Gastroesophageal sphincter (tissue), 3 donors: ENCODE results near the gene MAGEA4.

ENCODE experiments used
- EP300 ChIP-seq: sonication (generic); formaldehyde crosslinking; IDR thresholded peaks from one replicate; pipeline ENCODE4 v1.6.1; 2017; ENCODE audit warnings: antibody characterized with exemption, mild to moderate bottlenecking
- POLR2A ChIP-seq, 2 donors: fragments of 450-650 bp; IDR thresholded peaks; one replicate each; pipeline ENCODE4 v1.6.1; 2017; ENCODE audit warnings: antibody characterized with exemption in 2 of 2, mild to moderate bottlenecking in 2 of 2, moderate library complexity in 1 of 2
- POLR2AphosphoS5 ChIP-seq: sonication (generic); formaldehyde crosslinking; IDR thresholded peaks from one replicate; pipeline ENCODE4 v1.6.1; 2017; ENCODE audit warnings: antibody characterized with exemption
- TF ChIP-seq, protein P1 (sequence below), 4 experiments: fragments of 200-600 bp in 2 of 4; fragments of 450-650 bp in 2 of 4; sonication (generic) in 1 of 4; IDR thresholded peaks; one replicate each; pipeline ENCODE4 v1.5.1; 2017 to 2019; ENCODE audit warnings: antibody characterized with exemption in 4 of 4, mild to moderate bottlenecking in 2 of 4, moderate library complexity in 2 of 4

DNA sequence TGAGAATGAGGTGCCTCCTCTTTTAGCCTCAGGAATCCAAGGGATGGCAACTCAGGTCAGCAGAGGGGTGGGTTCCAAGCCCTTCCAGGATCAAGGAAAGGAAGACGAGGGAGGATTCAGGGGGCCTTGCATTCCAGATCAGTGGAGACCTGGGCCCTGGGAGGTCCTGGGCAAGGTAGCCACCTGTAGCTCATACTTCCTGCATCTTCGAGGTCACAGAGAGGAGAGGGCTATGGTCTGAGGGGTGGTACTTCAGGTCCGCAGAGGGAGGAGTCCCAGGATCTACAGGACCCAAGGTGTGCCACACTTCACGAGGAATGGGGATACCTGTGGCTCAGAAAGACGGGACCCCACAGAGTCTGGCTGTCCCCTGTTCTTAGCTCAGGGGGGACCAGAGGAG lies 9.2 kb downstream of the MAGEA4 start:
- TF ChIP-seq, protein P1, sequence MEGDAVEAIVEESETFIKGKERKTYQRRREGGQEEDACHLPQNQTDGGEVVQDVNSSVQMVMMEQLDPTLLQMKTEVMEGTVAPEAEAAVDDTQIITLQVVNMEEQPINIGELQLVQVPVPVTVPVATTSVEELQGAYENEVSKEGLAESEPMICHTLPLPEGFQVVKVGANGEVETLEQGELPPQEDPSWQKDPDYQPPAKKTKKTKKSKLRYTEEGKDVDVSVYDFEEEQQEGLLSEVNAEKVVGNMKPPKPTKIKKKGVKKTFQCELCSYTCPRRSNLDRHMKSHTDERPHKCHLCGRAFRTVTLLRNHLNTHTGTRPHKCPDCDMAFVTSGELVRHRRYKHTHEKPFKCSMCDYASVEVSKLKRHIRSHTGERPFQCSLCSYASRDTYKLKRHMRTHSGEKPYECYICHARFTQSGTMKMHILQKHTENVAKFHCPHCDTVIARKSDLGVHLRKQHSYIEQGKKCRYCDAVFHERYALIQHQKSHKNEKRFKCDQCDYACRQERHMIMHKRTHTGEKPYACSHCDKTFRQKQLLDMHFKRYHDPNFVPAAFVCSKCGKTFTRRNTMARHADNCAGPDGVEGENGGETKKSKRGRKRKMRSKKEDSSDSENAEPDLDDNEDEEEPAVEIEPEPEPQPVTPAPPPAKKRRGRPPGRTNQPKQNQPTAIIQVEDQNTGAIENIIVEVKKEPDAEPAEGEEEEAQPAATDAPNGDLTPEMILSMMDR (IDR thresholded peaks at IDR 0.05): no peak
- TF ChIP-seq EP300: no peak
- no peak for TF ChIP-seq POLR2AphosphoS5
- no peak for TF ChIP-seq POLR2A (IDR thresholded peaks at IDR 0.05)
